Muscle of leg (tissue), 11 donors: Measurements from ENCODE around the gene CHST3. TPM values are rescaled to one million over a fixed set of nuclear protein-coding genes. Genes with fewer than 3 reads are reported as not detected.

ENCODE experiments used
- DNase-seq: peaks from one replicate; pipeline ENCODE4 v3.0.0; 2013
- H3K27ac ChIP-seq: one replicate; pipeline ENCODE4 v1.5.1; 2013; ENCODE audit warnings: mild to moderate bottlenecking, low read length, control low read depth
- H3K27me3 ChIP-seq: one replicate; pipeline ENCODE4 v1.6.1; 2013; ENCODE audit warnings: low read length; ENCODE audit not compliant: control insufficient read depth, insufficient read depth
- H3K36me3 ChIP-seq: one replicate; pipeline ENCODE4 v1.6.1; 2013; ENCODE audit warnings: low read length; ENCODE audit not compliant: control insufficient read depth, insufficient read depth
- H3K4me1 ChIP-seq: one replicate; pipeline ENCODE4 v1.6.1; 2013; ENCODE audit warnings: low read length; ENCODE audit not compliant: control insufficient read depth, insufficient read depth
- H3K4me3 ChIP-seq: one replicate; pipeline ENCODE4 v1.5.1; 2013; ENCODE audit warnings: low read length, control low read depth
- H3K9me3 ChIP-seq: replicated peaks from 2 replicates; pipeline ENCODE4 v1.6.1; 2013; ENCODE audit warnings: low read depth, low read length; ENCODE audit not compliant: control insufficient read depth
- WGBS: methylation state at CpG from one replicate; pipeline ENCODE4 v1.1.5; 2013; ENCODE audit warnings: missing lambda C conversion rate; ENCODE audit not compliant: insufficient coverage; 5-methylcytosine and 5-hydroxymethylcytosine counted together
- polyA plus RNA-seq, 8 donors: library from polyadenylated mRNA; unstranded; fragments of 120-200 nt; gene quantifications; one replicate each; pipeline versions ENCODE4 v1.2.1 to v1.2.3, GENCODE V29; 2013; ENCODE audit warnings: inconsistent platforms in 1 of 8, low replicate concordance in 1 of 8; ENCODE audit not compliant: insufficient read length in 8 of 8, insufficient read depth in 1 of 8
- total RNA-seq: library from RNA; stranded (reverse); fragments of 120-200 nt; gene quantifications from one replicate; pipeline ENCODE4 v1.2.4, GENCODE V29; 2013

Gene CHST3
- total and polyA plus RNA-seq, 9 donors = 10.2 to 19.0 (median 13.1) TPM

- peaks cover 5% of the 10 kb centered on the region for H3K36me3 ChIP-seq
- DNase-seq = no peak
- H3K4me3 ChIP-seq = no peak overlapping the region
- no peaks in the 10 kb centered on the region for H3K9me3 ChIP-seq
- H3K27ac ChIP-seq = peak overlapping the region; percentile 97
- H3K4me1 ChIP-seq = peaks cover 69% of the 10 kb centered on the region
- no peaks in the 10 kb centered on the region for H3K27me3 ChIP-seq
- 43% methylated on average over 9 of the region's 14 CpGs for WGBS
Measured at GRCh38 chr10:72000073-72001032, 36.2 kb downstream of the CHST3 start.

- H3K4me3 ChIP-seq = no peak overlapping the region
- 72% methylated on average over 4 of the region's 4 CpGs for WGBS
- H3K4me1 ChIP-seq = peaks cover 66% of the 10 kb centered on the region
- no peaks in the 10 kb centered on the region for H3K9me3 ChIP-seq
- no peaks in the 10 kb centered on the region for H3K27me3 ChIP-seq
- H3K27ac ChIP-seq = peak overlapping the region; percentile 97
- DNase-seq = no peak
- peaks cover 9% of the 10 kb centered on the region for H3K36me3 ChIP-seq
Measured at GRCh38 chr10:72001033-72001395, 36.8 kb downstream of the CHST3 start.

GRCh38 chr10:72002354-72003295 is 38.4 kb downstream of the CHST3 start:
- Histone ChIP-seq H3K4me1 (peaks cover 69% of the 10 kb centered on the region), H3K27me3 (no peaks in the 10 kb centered on the region), H3K4me3 (no peak overlapping the region), H3K36me3 (peaks cover 20% of the 10 kb centered on the region), H3K27ac (no peak overlapping the region), H3K9me3 (no peaks in the 10 kb centered on the region)
- no peak for DNase-seq
- WGBS = 62% methylated on average over 6 of the region's 8 CpGs

- H3K4me3 ChIP-seq = no peak overlapping the region
- DNase-seq = no peak
- H3K27me3 ChIP-seq = no peaks in the 10 kb centered on the region
- 25% methylated on average over 2 of the region's 3 CpGs for WGBS
- H3K4me1 ChIP-seq = peaks cover 67% of the 10 kb centered on the region
- peaks cover 39% of the 10 kb centered on the region for H3K36me3 ChIP-seq
- H3K27ac ChIP-seq = no peak overlapping the region
- H3K9me3 ChIP-seq = no peaks in the 10 kb centered on the region
Measured at GRCh38 chr10:72006026-72006425, 41.8 kb downstream of the CHST3 start.

GRCh38 chr10:72007246-72007892 is 43.2 kb downstream of the CHST3 start:
- WGBS = 80% methylated on average over 55 of the region's 59 CpGs
- peak; percentile 84 for DNase-seq
- Histone ChIP-seq H3K27me3 (no peaks in the 10 kb centered on the region), H3K27ac (peak overlapping the region; percentile 35), H3K4me3 (no peak overlapping the region), H3K4me1 (peaks cover 63% of the 10 kb centered on the region), H3K36me3 (peaks cover 43% of the 10 kb centered on the region), H3K9me3 (no peaks in the 10 kb centered on the region)

GRCh38 chr10:72008096-72008981 is 44.1 kb downstream of the CHST3 start:
- 90% methylated on average over 52 of the region's 58 CpGs for WGBS
- no peak overlapping the region for H3K4me3 ChIP-seq
- peak overlapping the region; percentile 93 for H3K27ac ChIP-seq
- H3K4me1 ChIP-seq = peaks cover 67% of the 10 kb centered on the region
- H3K9me3 ChIP-seq = no peaks in the 10 kb centered on the region
- DNase-seq = no peak
- no peaks in the 10 kb centered on the region for H3K27me3 ChIP-seq
- H3K36me3 ChIP-seq = peaks cover 46% of the 10 kb centered on the region

- no peak overlapping the region for H3K4me3 ChIP-seq
- peaks cover 49% of the 10 kb centered on the region for H3K36me3 ChIP-seq
- H3K9me3 ChIP-seq = no peaks in the 10 kb centered on the region
- no peaks in the 10 kb centered on the region for H3K27me3 ChIP-seq
- H3K27ac ChIP-seq = peak overlapping the region; percentile 93
- no peak for DNase-seq
- 40% methylated on average over 1 of the region's 9 CpGs for WGBS
- H3K4me1 ChIP-seq = peaks cover 73% of the 10 kb centered on the region
Measured at GRCh38 chr10:72009051-72009424, 44.8 kb downstream of the CHST3 start.

- peak; percentile 91 for DNase-seq
- Histone ChIP-seq H3K9me3 (no peaks in the 10 kb centered on the region), H3K4me3 (no peak overlapping the region), H3K4me1 (peaks cover 77% of the 10 kb centered on the region), H3K27me3 (no peaks in the 10 kb centered on the region), H3K27ac (peak overlapping the region; percentile 93), H3K36me3 (peaks cover 49% of the 10 kb centered on the region)
- WGBS = 9% methylated on average over 6 of the region's 12 CpGs
Measured at GRCh38 chr10:72009425-72010081, 45.4 kb downstream of the CHST3 start.
